PFSK-1 (cell line): Measurements from ENCODE around the gene CABP7.

Experiments
- FOXP2 ChIP-seq: optimal IDR thresholded peaks from 2 replicates; pipeline ENCODE3; 2011; ENCODE audit warnings: borderline replicate concordance, control low read depth, inconsistent platforms; ENCODE audit not compliant: insufficient read depth; ENCODE audit errors: extremely low read length, extremely low read depth
- POLR2AphosphoS5 ChIP-seq: IDR thresholded peaks from 2 replicates; pipeline ENCODE4 v1.6.1; 2012; ENCODE audit warnings: low read depth, mild to moderate bottlenecking, control low read depth, low read length, moderate library complexity
- SIN3A ChIP-seq: IDR thresholded peaks from 2 replicates; pipeline ENCODE4 v1.6.1; 2012; ENCODE audit warnings: mild to moderate bottlenecking, low read length, moderate library complexity, borderline replicate concordance; ENCODE audit not compliant: insufficient read depth
- TAF1 ChIP-seq: IDR thresholded peaks from 2 replicates; pipeline ENCODE4 v1.6.1; 2012; ENCODE audit warnings: low read length, control low read depth, borderline replicate concordance; ENCODE audit not compliant: insufficient read depth
- TF ChIP-seq, protein P1 (sequence below), 2 experiments: IDR thresholded peaks; 2 replicates each; pipeline versions ENCODE4 v1.6.1 to v1.8.0; 2011 to 2012; ENCODE audit warnings: low read depth in 2 of 2, low read length in 2 of 2, control low read depth in 1 of 2, inconsistent platforms in 1 of 2, mild to moderate bottlenecking in 1 of 2, moderate library complexity in 1 of 2; ENCODE audit not compliant: insufficient read depth in 1 of 2

The CABP7 gene

DNA sequence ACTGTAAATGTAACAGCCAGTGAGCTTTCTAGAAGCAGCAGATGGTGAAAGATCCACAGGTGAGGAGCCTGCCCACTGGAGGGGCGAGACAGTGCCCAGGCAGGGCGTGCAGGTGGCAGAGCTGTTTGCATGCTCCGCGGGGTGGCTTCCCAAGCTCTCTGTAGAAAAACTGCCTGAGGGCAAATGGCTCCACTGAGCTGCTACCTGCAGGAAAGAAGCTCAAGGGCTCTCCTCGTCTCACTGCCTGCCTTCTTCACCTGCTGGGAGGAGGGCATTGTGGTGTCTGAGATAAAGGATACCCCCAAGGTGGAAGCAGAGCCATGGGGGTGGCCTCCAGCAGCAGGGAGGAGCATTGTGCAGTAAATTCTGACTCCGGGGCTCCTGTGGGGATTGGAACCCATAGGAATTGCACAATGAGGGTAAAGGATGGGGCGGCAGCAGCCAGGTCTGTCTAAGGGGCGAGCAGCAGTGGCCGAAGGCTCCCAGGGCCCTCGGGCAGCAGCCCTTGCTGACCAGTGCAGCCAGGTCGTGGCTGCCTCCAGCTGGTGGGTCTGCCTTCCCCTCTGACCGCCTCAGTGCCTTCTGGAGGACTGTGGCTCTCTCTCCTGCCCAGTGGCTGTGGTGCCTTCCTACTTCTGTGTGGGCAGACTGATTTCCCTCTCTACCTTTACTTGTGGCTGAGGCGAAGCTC is 28.0 kb upstream of the CABP7 start:
- TF ChIP-seq, protein P1, sequence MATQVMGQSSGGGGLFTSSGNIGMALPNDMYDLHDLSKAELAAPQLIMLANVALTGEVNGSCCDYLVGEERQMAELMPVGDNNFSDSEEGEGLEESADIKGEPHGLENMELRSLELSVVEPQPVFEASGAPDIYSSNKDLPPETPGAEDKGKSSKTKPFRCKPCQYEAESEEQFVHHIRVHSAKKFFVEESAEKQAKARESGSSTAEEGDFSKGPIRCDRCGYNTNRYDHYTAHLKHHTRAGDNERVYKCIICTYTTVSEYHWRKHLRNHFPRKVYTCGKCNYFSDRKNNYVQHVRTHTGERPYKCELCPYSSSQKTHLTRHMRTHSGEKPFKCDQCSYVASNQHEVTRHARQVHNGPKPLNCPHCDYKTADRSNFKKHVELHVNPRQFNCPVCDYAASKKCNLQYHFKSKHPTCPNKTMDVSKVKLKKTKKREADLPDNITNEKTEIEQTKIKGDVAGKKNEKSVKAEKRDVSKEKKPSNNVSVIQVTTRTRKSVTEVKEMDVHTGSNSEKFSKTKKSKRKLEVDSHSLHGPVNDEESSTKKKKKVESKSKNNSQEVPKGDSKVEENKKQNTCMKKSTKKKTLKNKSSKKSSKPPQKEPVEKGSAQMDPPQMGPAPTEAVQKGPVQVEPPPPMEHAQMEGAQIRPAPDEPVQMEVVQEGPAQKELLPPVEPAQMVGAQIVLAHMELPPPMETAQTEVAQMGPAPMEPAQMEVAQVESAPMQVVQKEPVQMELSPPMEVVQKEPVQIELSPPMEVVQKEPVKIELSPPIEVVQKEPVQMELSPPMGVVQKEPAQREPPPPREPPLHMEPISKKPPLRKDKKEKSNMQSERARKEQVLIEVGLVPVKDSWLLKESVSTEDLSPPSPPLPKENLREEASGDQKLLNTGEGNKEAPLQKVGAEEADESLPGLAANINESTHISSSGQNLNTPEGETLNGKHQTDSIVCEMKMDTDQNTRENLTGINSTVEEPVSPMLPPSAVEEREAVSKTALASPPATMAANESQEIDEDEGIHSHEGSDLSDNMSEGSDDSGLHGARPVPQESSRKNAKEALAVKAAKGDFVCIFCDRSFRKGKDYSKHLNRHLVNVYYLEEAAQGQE (IDR thresholded peaks at IDR 0.05; ENCODE audit: insufficient read depth in 1 of 2, low read depth in 2 of 2, low read length in 2 of 2) = no peak
- no peak for TF ChIP-seq TAF1
- TF ChIP-seq FOXP2 = no peak
- no peak for TF ChIP-seq POLR2AphosphoS5
- no peak for TF ChIP-seq SIN3A

DNA sequence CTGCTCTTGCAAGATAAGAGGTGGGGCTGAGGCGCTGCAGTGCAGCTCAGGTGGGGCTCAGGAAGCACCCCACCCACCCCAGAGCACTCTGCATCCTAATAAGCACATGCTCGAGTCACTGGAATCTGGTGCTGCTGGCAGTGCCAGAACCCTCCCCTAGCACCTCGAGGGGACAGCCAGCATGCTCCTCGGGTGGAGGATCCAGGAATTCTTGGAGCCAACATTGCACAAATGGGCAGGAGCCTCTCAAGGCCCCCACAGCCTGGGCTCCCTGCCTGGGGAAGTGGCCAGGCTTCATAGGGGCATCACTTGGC is 27.5 kb upstream of the CABP7 start:
- no peak for TF ChIP-seq TAF1
- TF ChIP-seq POLR2AphosphoS5 = no peak
- no peak for TF ChIP-seq SIN3A
- TF ChIP-seq FOXP2 = no peak
- TF ChIP-seq, protein P1 (IDR thresholded peaks at IDR 0.05; ENCODE audit: insufficient read depth in 1 of 2, low read depth in 2 of 2, low read length in 2 of 2) = no peak

DNA sequence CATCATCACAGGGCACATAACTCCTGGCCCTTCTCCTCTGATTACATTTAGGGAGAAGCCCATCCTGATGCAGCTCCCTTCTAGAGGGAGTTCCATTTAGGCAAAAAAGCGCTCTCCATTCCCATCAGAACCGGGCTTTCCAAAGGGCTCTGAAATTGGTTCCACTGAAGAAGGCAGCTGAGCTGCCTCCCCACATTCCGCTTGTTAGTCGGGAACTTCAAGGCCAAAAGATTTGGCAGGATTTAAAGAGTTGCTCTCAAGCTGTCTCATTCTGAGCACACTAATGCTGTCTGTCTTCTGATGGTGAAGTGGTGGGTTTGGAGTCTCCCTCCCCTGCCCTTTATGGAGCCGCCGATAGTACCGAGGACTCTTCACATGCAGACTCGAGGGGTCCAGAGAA is 26.6 kb upstream of the CABP7 start:
- TF ChIP-seq POLR2AphosphoS5 (no peak), TAF1 (no peak), SIN3A (no peak), FOXP2 (no peak)
- TF ChIP-seq, protein P1 (IDR thresholded peaks at IDR 0.05; ENCODE audit: insufficient read depth in 1 of 2, low read depth in 2 of 2, low read length in 2 of 2) = no peak

DNA sequence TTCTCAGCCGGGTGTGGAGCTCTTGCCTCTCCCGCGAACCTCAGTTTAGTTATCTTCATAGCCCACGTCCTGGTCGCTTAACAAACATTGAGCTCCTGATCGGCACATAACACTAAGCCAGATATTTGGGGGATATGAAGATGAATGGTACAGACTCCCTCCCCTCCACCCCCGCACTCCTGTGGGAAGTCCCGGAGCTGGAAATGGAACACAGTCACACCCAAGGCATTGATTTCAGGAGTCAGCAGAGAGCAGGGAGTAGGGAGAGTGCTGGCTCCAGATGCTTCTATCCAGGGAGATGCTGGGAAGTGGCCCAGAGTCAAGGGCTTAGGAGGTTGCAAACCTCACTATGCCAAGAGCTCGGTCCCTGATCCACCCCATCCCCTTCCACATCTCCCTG is 26.1 kb upstream of the CABP7 start:
- TF ChIP-seq TAF1 = no peak
- no peak for TF ChIP-seq SIN3A
- no peak for TF ChIP-seq POLR2AphosphoS5
- TF ChIP-seq FOXP2 = no peak
- TF ChIP-seq, protein P1 (IDR thresholded peaks at IDR 0.05; ENCODE audit: insufficient read depth in 1 of 2, low read depth in 2 of 2, low read length in 2 of 2) = no peak

DNA sequence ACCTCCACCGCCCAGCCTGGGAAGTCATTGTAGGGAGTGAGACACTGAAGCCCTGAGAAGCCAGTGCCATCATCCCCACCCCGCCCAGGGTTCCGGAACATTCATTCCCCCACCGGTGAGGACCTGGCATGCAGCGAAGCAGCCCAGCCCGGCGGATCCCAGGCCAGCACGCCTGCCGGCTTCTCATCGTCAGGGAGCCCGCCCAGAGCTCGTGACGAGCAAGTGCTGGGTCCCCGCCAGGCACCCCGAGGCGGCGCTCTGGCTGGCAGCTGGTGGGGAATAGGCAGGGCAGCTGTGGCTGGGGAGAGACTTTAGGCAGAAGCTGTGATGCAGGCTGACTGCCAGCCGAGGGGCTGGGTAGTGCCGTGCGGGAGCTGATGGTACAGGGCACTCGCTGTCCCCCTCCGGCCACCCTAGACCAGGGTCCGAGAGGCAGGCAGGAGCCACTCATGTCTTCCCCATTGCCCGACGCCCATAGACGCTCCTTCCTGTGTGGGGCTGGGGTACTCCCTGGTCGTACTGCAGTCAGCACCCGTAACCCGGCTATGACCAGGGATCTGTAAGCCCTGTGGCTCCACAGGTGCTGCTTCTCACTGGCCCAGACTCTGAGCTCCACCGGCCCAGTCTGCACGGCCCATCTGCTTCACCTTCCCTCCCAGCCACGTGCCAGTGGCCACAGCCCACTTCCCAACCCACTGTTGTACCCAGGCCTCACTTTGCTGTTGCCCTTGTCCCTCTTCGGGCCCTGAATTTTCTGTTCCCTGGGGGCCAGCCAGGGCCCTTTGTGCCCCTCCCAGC is 24.5 kb upstream of the CABP7 start:
- TF ChIP-seq POLR2AphosphoS5 (no peak), TAF1 (no peak), SIN3A (no peak), FOXP2 (no peak)
- TF ChIP-seq, protein P1 (IDR thresholded peaks at IDR 0.05; ENCODE audit: insufficient read depth in 1 of 2, low read depth in 2 of 2, low read length in 2 of 2) = no peak
